OCI-LY1 (cell line): ENCODE measurements around the gene ANO6.

Experiments
- EZH2 ChIP-seq: fragments of 200-600 bp; sonication (generic), shearing (Covaris generic); IDR thresholded peaks from 2 replicates; pipeline ENCODE4 v1.8.0; 2017; ENCODE audit warnings: borderline replicate concordance, mixed run types, mild to moderate bottlenecking, antibody characterized with exemption, low read length, moderate library complexity, mixed read lengths
- TF ChIP-seq, protein P1 (sequence below): fragments of 200-600 bp; sonication (generic), shearing (Covaris generic); IDR thresholded peaks from 2 replicates; pipeline ENCODE4 v1.5.1; 2017; ENCODE audit warnings: mild to moderate bottlenecking, antibody characterized with exemption, low read length, moderate library complexity, mixed read lengths

GRCh38 chr12:45191239-45191638 is 24.7 kb upstream of the ANO6 start:
- TF ChIP-seq, protein P1, sequence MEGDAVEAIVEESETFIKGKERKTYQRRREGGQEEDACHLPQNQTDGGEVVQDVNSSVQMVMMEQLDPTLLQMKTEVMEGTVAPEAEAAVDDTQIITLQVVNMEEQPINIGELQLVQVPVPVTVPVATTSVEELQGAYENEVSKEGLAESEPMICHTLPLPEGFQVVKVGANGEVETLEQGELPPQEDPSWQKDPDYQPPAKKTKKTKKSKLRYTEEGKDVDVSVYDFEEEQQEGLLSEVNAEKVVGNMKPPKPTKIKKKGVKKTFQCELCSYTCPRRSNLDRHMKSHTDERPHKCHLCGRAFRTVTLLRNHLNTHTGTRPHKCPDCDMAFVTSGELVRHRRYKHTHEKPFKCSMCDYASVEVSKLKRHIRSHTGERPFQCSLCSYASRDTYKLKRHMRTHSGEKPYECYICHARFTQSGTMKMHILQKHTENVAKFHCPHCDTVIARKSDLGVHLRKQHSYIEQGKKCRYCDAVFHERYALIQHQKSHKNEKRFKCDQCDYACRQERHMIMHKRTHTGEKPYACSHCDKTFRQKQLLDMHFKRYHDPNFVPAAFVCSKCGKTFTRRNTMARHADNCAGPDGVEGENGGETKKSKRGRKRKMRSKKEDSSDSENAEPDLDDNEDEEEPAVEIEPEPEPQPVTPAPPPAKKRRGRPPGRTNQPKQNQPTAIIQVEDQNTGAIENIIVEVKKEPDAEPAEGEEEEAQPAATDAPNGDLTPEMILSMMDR, result no peak
- TF ChIP-seq EZH2, result no peak
